ENCODE measurements around the gene DGKH. TPM values are rescaled to one million over a fixed set of nuclear protein-coding genes. Genes with fewer than 3 reads are reported as not detected.

DGKH gene
- total and polyA plus RNA-seq, 9 of the 15 experiments (the other 6 are each of a cell fraction or from before 2014, with no cell fraction given) = 0.38 to 4.4 (median 3.1) TPM

DNA sequence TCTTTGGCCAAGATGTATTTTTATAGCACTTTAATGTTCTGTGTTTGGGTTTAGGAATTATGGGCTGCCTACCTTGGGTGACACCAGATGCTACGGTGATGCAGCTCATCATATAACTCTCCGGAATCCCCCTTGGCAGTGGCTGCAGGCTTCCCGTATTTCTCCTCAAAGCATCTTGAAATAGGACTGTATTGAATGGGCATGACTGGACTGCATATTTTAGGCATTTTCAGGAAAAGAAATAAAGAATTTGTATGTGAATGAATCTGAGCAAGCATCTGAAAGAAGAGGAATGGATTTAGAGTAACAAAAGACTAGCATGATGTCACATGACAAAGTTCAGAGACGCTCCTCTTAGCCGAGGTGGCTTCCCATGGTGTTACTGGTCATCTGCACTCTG is 70.6 kb downstream of the DGKH start:
- H3K4me3 ChIP-seq = no peak overlapping the region
- H3K9me3 ChIP-seq (replicated peaks; ENCODE audit: control insufficient read depth, insufficient read depth, low read depth, low read length) = no peaks in the 10 kb centered on the region
- H3K36me3 ChIP-seq (ENCODE audit: control insufficient read depth, insufficient read depth, low read length) = no peaks in the 10 kb centered on the region
- TF ChIP-seq TFE3 (CRISPR knock-in tag; IDR thresholded peaks at IDR 0.05) (peak; percentile 21), ZNF12 (CRISPR knock-in tag; IDR thresholded peaks at IDR 0.05) (no peak)
- no peaks in the 10 kb centered on the region for H3K4me1 ChIP-seq (replicated peaks in 1 of 2; ENCODE audit: control insufficient read depth in 2 of 2, insufficient read depth in 2 of 2, low read length in 2 of 2)
- in situ Hi-C loops (cut with MboI) = loop anchor here (10.0 to 25.0 kb wide), 2 partner anchors 454 to 707 kb away; no protein-coding TSS in a partner anchor
- no peak overlapping the region for H2AFZ ChIP-seq (ENCODE audit: low read depth, low read length)
- ATAC-seq = no peak
- H3K27ac ChIP-seq (ENCODE audit: extremely low read depth, low read depth, low read length) = no peak overlapping the region
- H3K27me3 ChIP-seq (ENCODE audit: control insufficient read depth in 2 of 2, insufficient read depth in 2 of 2, low read length in 2 of 2) = no peaks in the 10 kb centered on the region
- no TSS peak for BruUV-seq (replicated peaks)
- intact Hi-C loops (cut with micrococcal nuclease) = no loop called here
- DNase-seq (ENCODE audit: extremely low read depth in 1 of 4, low spot score in 3 of 4) = no peak
- H3K9me1 ChIP-seq (ENCODE audit: control insufficient read depth, insufficient read depth, low read length) = no peaks in the 10 kb centered on the region
- CTCF ChIA-PET (ENCODE audit: low intra/inter-chr PET ratio) = no interaction called here
- FAIRE-seq = no peak
- 84% methylated on average over 5 of the region's 5 CpGs for WGBS (ENCODE audit: insufficient coverage, low coverage, missing lambda C conversion rate)
- H3K4me2 ChIP-seq (ENCODE audit: insufficient read depth, low read length) = no peak overlapping the region
- H3K79me2 ChIP-seq (ENCODE audit: control insufficient read depth, insufficient read depth, low read length) = no peaks in the 10 kb centered on the region
- POLR2A ChIA-PET = no interaction called here
- H4K20me1 ChIP-seq (replicated peaks; ENCODE audit: control insufficient read depth, insufficient read depth, low read length) = no peaks in the 10 kb centered on the region
- no peak overlapping the region for H3K9ac ChIP-seq (ENCODE audit: insufficient read depth in 1 of 2, low read depth in 2 of 2, low read length in 2 of 2)

GRCh38 chr13:42119875-42120274 is 71.4 kb downstream of the DGKH start:
- Histone ChIP-seq H3K4me3 (no peak overlapping the region), H3K36me3 (ENCODE audit: control insufficient read depth, insufficient read depth, low read length) (no peaks in the 10 kb centered on the region), H3K79me2 (ENCODE audit: control insufficient read depth, insufficient read depth, low read length) (no peaks in the 10 kb centered on the region; the same call in 2 of the 3 replicates), H2AFZ (ENCODE audit: low read depth, low read length) (no peak overlapping the region), H3K9me1 (ENCODE audit: control insufficient read depth, insufficient read depth, low read length) (no peaks in the 10 kb centered on the region), H3K27me3 (ENCODE audit: control insufficient read depth in 2 of 2, insufficient read depth in 2 of 2, low read length in 2 of 2) (no peaks in the 10 kb centered on the region), H3K27ac (ENCODE audit: extremely low read depth, low read depth, low read length) (no peak overlapping the region), H3K9me3 (replicated peaks; ENCODE audit: control insufficient read depth, insufficient read depth, low read depth, low read length) (no peaks in the 10 kb centered on the region), H4K20me1 (replicated peaks; ENCODE audit: control insufficient read depth, insufficient read depth, low read length) (no peaks in the 10 kb centered on the region), H3K9ac (ENCODE audit: insufficient read depth in 1 of 2, low read depth in 2 of 2, low read length in 2 of 2) (no peak overlapping the region), H3K4me1 (replicated peaks in 1 of 2; ENCODE audit: control insufficient read depth in 2 of 2, insufficient read depth in 2 of 2, low read length in 2 of 2) (no peaks in the 10 kb centered on the region), H3K4me2 (ENCODE audit: insufficient read depth, low read length) (no peak overlapping the region)
- in situ Hi-C loops (cut with MboI) (loop anchor here (10.0 to 25.0 kb wide), 2 partner anchors 455 to 708 kb away; no protein-coding TSS in a partner anchor), intact Hi-C loops (cut with micrococcal nuclease) (no loop called here)
- DNase-seq (ENCODE audit: extremely low read depth in 1 of 4, low spot score in 3 of 4) (no peak), ATAC-seq (no peak), FAIRE-seq (no peak)
- 29% methylated on average over 1 of the region's 1 CpG for WGBS (ENCODE audit: insufficient coverage, low coverage, missing lambda C conversion rate)
- no TSS peak for BruUV-seq (replicated peaks)
- peak; percentile 41; the same call in 1 of the 2 replicates for TF ChIP-seq C11orf30 (IDR thresholded peaks at IDR 0.05; ENCODE audit: low read depth)
- no peak for TF ChIP-seq RFX5 (IDR thresholded peaks at IDR 0.05; ENCODE audit: low read depth, low read length)
- peak; percentile 27; the same call in 1 of the 2 replicates for TF ChIP-seq FOSL1 (tag; conservative IDR thresholded peaks at IDR 0.05)
- TF ChIP-seq, protein P1, sequence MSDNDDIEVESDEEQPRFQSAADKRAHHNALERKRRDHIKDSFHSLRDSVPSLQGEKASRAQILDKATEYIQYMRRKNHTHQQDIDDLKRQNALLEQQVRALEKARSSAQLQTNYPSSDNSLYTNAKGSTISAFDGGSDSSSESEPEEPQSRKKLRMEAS (CRISPR knock-in tag; IDR thresholded peaks at IDR 0.05) = no peak
- peak; percentile 72 for TF ChIP-seq ZNF316 (IDR thresholded peaks at IDR 0.05)
- TF ChIP-seq FOXP1 (CRISPR knock-in tag; IDR thresholded peaks at IDR 0.05) = no peak
- no peak for TF ChIP-seq ZNF584 (CRISPR knock-in tag; IDR thresholded peaks at IDR 0.05; ENCODE audit: low read depth)
- ChIA-PET CTCF (ENCODE audit: low intra/inter-chr PET ratio) (no interaction called here), POLR2A (no interaction called here)

All from K562 (cell line).